Fibroblast of lung (primary cell): ENCODE measurements around the gene GRB7.

Experiments
- EZH2 ChIP-seq: IDR thresholded peaks from 2 replicates; pipeline ENCODE4 v1.5.1; 2012; ENCODE audit warnings: low read length, control low read depth, mild to moderate bottlenecking; ENCODE audit errors: missing control alignments
- TF ChIP-seq, protein P1 (sequence below), 2 donors: IDR thresholded peaks in 1 of 2; conservative IDR thresholded peaks in 1 of 2; 1 replicate in 1 of 2; 2 replicates in 1 of 2; pipeline ENCODE4 v1.5.1; 2011 to 2012; ENCODE audit warnings: low read length in 2 of 2, control low read depth in 1 of 2, inconsistent platforms in 1 of 2, low read depth in 1 of 2, mild to moderate bottlenecking in 1 of 2

DNA sequence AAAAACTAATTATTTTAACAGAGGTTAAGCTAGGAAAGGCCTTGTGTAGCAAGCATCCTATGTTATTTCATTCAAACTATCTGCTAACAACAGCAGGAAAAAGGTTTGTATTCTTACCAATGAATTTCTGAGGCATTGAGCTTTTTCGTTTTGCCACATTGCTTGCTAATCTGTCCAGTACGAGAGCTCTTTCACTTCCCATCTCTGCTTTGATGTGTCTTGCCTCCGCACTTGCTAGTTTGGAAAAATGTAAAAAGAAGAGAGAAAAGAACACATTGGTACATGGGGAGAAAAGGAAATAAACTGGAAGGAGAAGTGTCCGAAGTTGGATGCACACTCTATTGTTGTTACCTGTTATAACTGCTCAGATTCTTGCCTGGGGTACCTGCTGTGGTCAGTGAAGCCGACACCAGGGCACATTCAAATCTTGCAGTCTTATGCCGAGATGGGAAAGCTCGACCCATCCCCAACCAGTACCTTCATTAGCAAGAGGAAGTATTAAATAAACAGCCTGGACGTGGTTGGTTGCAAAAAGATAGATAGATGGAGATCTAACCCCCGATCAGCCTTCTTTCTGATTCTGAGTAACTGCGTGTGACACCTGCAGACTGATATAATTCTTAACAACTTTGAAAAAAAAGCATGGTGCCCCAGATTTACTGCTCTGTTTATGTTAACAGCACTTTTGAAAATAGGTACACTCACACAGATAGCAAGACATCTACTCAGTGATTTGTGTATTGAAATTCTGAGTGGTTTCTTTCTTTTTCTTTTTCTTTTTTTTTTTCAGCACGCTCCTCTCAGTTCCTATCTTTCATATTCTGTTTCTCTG is 40.0 kb downstream of the GRB7 start:
- TF ChIP-seq, protein P1, sequence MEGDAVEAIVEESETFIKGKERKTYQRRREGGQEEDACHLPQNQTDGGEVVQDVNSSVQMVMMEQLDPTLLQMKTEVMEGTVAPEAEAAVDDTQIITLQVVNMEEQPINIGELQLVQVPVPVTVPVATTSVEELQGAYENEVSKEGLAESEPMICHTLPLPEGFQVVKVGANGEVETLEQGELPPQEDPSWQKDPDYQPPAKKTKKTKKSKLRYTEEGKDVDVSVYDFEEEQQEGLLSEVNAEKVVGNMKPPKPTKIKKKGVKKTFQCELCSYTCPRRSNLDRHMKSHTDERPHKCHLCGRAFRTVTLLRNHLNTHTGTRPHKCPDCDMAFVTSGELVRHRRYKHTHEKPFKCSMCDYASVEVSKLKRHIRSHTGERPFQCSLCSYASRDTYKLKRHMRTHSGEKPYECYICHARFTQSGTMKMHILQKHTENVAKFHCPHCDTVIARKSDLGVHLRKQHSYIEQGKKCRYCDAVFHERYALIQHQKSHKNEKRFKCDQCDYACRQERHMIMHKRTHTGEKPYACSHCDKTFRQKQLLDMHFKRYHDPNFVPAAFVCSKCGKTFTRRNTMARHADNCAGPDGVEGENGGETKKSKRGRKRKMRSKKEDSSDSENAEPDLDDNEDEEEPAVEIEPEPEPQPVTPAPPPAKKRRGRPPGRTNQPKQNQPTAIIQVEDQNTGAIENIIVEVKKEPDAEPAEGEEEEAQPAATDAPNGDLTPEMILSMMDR (conservative IDR thresholded peaks at IDR 0.05 in 1 of 2, IDR thresholded peaks at IDR 0.05 in 1 of 2; ENCODE audit: low read depth in 1 of 2, low read length in 2 of 2), result no peak
- TF ChIP-seq EZH2, result no peak
